ENCODE data around the gene ACAA2.
A peak's percentile ranks its signal among the peaks of the same experiment; 100 is the strongest.

ACAA2 gene

GRCh38 chr18:49815927-49816326, 2.6 kb upstream of the ACAA2 start:
- no peak for DNase-seq (ENCODE audit: low read depth in 1 of 2, low spot score in 1 of 2)
- H3K27me3 ChIP-seq (ENCODE audit: insufficient read depth, poor library complexity, severe bottlenecking), result peaks cover 26% of the 10 kb centered on the region
- H3K4me3 ChIP-seq (replicated peaks; ENCODE audit: insufficient read depth, low read length), result no peak overlapping the region
- H3K27ac ChIP-seq (replicated peaks), result no peak overlapping the region
- TF ChIP-seq CTCF (IDR thresholded peaks at IDR 0.05; ENCODE audit: insufficient read depth, low read length) (no peak), SPI1 (IDR thresholded peaks at IDR 0.05; ENCODE audit: borderline replicate concordance, low read depth) (no peak), POLR2AphosphoS5 (IDR thresholded peaks at IDR 0.05; ENCODE audit: low read depth) (no peak), GABPA (IDR thresholded peaks at IDR 0.05; ENCODE audit: low read depth) (no peak), REST (IDR thresholded peaks at IDR 0.05; ENCODE audit: insufficient replicate concordance, low read depth) (no peak)

- peaks cover 26% of the 10 kb centered on the region for H3K27me3 ChIP-seq (ENCODE audit: insufficient read depth, poor library complexity, severe bottlenecking)
- TF ChIP-seq REST (IDR thresholded peaks at IDR 0.05; ENCODE audit: insufficient replicate concordance, low read depth) (no peak), POLR2AphosphoS5 (IDR thresholded peaks at IDR 0.05; ENCODE audit: low read depth) (no peak), SPI1 (IDR thresholded peaks at IDR 0.05; ENCODE audit: borderline replicate concordance, low read depth) (no peak), CTCF (IDR thresholded peaks at IDR 0.05; ENCODE audit: insufficient read depth, low read length) (no peak), GABPA (IDR thresholded peaks at IDR 0.05; ENCODE audit: low read depth) (no peak)
- no peak overlapping the region for H3K27ac ChIP-seq (replicated peaks)
- DNase-seq (ENCODE audit: low read depth in 1 of 2, low spot score in 1 of 2), result peak in 1 of 2 experiments; percentile 30
- H3K4me3 ChIP-seq (replicated peaks; ENCODE audit: insufficient read depth, low read length), result peak overlapping the region; percentile 94
Measured at GRCh38 chr18:49814147-49814499, 790 bp upstream of the ACAA2 start.

GRCh38 chr18:49813069-49813318, 339 bp downstream of the ACAA2 start:
- DNase-seq (ENCODE audit: low read depth in 1 of 2, low spot score in 1 of 2), result no peak
- Histone ChIP-seq H3K27me3 (ENCODE audit: insufficient read depth, poor library complexity, severe bottlenecking) (peaks cover 26% of the 10 kb centered on the region), H3K27ac (replicated peaks) (peak overlapping the region; percentile 52), H3K4me3 (replicated peaks; ENCODE audit: insufficient read depth, low read length) (peak overlapping the region; percentile 94)
- no peak for TF ChIP-seq GABPA (IDR thresholded peaks at IDR 0.05; ENCODE audit: low read depth)
- no peak for TF ChIP-seq CTCF (IDR thresholded peaks at IDR 0.05; ENCODE audit: insufficient read depth, low read length)
- TF ChIP-seq SPI1 (IDR thresholded peaks at IDR 0.05; ENCODE audit: borderline replicate concordance, low read depth), result no peak
- TF ChIP-seq REST (IDR thresholded peaks at IDR 0.05; ENCODE audit: insufficient replicate concordance, low read depth), result no peak
- no peak for TF ChIP-seq POLR2AphosphoS5 (IDR thresholded peaks at IDR 0.05; ENCODE audit: low read depth)
